K562 (cell line): Measurements from ENCODE around the gene CCNJL. TPM values are rescaled to one million over a fixed set of nuclear protein-coding genes. Genes with fewer than 3 reads are reported as not detected.

ENCODE experiments used
- ATAC-seq: fragments of 200-7000 bp; cut with Tn5 transposase; 3 replicates; pipeline ENCODE4 v1.9.1; 2020; ENCODE audit warnings: moderate library complexity
- BruUV-seq: library from RNA; stranded (reverse); fragments of 400-500 nt; replicated peaks from 2 replicates; lab custom pipeline; 2021; lab: Mats Ljungman, UMichigan
- CTCF ChIA-PET: fragments of 300-600 bp; formaldehyde crosslinking; extraction: SDS; loops from one replicate; lab custom pipeline; 2021; ENCODE audit warnings: low intra/inter-chr PET ratio; lab: Yijun Ruan, JAX
- POLR2A ChIA-PET: fragments of 300-600, 350-650 bp; sonication (Branson Sonifier 250); formaldehyde crosslinking; extraction: SDS; loops from one replicate; lab custom pipeline; 2021; ENCODE audit warnings: antibody characterized with exemption, inconsistent platforms; lab: Yijun Ruan, JAX
- DNase-seq, 4 experiments: peaks; one replicate each; pipeline versions ENCODE4 v3.0.0 to v3.0.0-alpha.2; 2011 to 2018; ENCODE audit warnings: low spot score in 3 of 4, mixed read lengths in 3 of 4; ENCODE audit errors: extremely low read depth in 1 of 4
- FAIRE-seq: peaks from 2 replicates; lab custom pipeline; 2011; peaks lifted over from hg19 to GRCh38; lab: Jason Lieb, UNC
- H2AFZ ChIP-seq: 2 replicates; pipeline ENCODE4 v1.6.0; 2011; ENCODE audit warnings: low read depth, low read length, control low read depth, inconsistent platforms
- H3K27ac ChIP-seq: fragments of 200-600 bp; 3 replicates; pipeline ENCODE4 v1.8.0; 2011; ENCODE audit warnings: low read depth, mild to moderate bottlenecking, control low read depth, inconsistent platforms, low read length, moderate library complexity, mixed read lengths; ENCODE audit errors: extremely low read depth
- H3K27me3 ChIP-seq, 2 experiments: fragments of 300-600 bp in 1 of 2; 2 replicates in 1 of 2; 3 replicates in 1 of 2; pipeline versions ENCODE4 v1.6.0 to v1.8.0; 2011; ENCODE audit warnings: inconsistent platforms in 2 of 2, low read length in 2 of 2, mild to moderate bottlenecking in 1 of 2, mixed read lengths in 1 of 2, moderate library complexity in 1 of 2; ENCODE audit not compliant: control insufficient read depth in 2 of 2, insufficient read depth in 2 of 2
- H3K36me3 ChIP-seq: fragments of 300-600 bp; 3 replicates; pipeline ENCODE4 v1.8.0; 2011; ENCODE audit warnings: mild to moderate bottlenecking, low read length, inconsistent platforms; ENCODE audit not compliant: control insufficient read depth, insufficient read depth
- H3K4me1 ChIP-seq, 2 experiments: fragments of 200-600 bp in 1 of 2; replicated peaks in 1 of 2; 2 replicates in 1 of 2; 3 replicates in 1 of 2; pipeline versions ENCODE4 v1.5.1 to v1.8.0; 2011; ENCODE audit warnings: inconsistent platforms in 2 of 2, low read length in 2 of 2, mild to moderate bottlenecking in 1 of 2, mixed read lengths in 1 of 2, moderate library complexity in 1 of 2; ENCODE audit not compliant: control insufficient read depth in 2 of 2, insufficient read depth in 2 of 2
- H3K4me2 ChIP-seq: 2 replicates; pipeline ENCODE4 v1.6.1; 2011; ENCODE audit warnings: low read length, control low read depth, inconsistent platforms, mixed read lengths; ENCODE audit not compliant: insufficient read depth
- H3K4me3 ChIP-seq: fragments of 200-600 bp; sonication (generic), shearing (Covaris generic); 2 replicates; pipeline ENCODE4 v1.5.1; 2016; ENCODE audit warnings: control low read depth, inconsistent platforms
- H3K79me2 ChIP-seq: fragments of 200-600 bp; 3 replicates; pipeline ENCODE4 v1.8.0; 2011; ENCODE audit warnings: low read length, inconsistent platforms; ENCODE audit not compliant: control insufficient read depth, insufficient read depth
- H3K9ac ChIP-seq, 2 experiments: 2 replicates each; pipeline versions ENCODE4 v1.6.0 to v1.6.1; 2011; ENCODE audit warnings: low read depth in 2 of 2, low read length in 2 of 2, control low read depth in 1 of 2, inconsistent platforms in 1 of 2, mild to moderate bottlenecking in 1 of 2, mixed read lengths in 1 of 2; ENCODE audit not compliant: insufficient read depth in 1 of 2
- H3K9me1 ChIP-seq: one replicate; pipeline ENCODE4 v1.6.0; 2011; ENCODE audit warnings: inconsistent platforms, mild to moderate bottlenecking, low read length, moderate library complexity; ENCODE audit not compliant: control insufficient read depth, insufficient read depth
- H3K9me3 ChIP-seq: replicated peaks from 2 replicates; pipeline ENCODE4 v1.5.1; 2011; ENCODE audit warnings: low read depth, low read length, inconsistent platforms; ENCODE audit not compliant: control insufficient read depth, insufficient read depth
- H4K20me1 ChIP-seq: replicated peaks from 2 replicates; pipeline ENCODE4 v1.6.1; 2011; ENCODE audit warnings: low read length, inconsistent platforms, mixed read lengths; ENCODE audit not compliant: control insufficient read depth, insufficient read depth
- CBFB ChIP-seq: sonication (generic); formaldehyde crosslinking; IDR thresholded peaks from 2 replicates; pipeline ENCODE4 v1.4.0; 2020; ENCODE audit warnings: mild to moderate bottlenecking, missing genetic modification reagents
- DACH1 ChIP-seq: fragments of 450-650 bp; IDR thresholded peaks from 2 replicates; pipeline ENCODE4 v1.6.1; 2018; ENCODE audit not compliant: partially characterized antibody
- DIDO1 ChIP-seq: fragments of 450-650 bp; IDR thresholded peaks from 2 replicates; pipeline ENCODE4 v1.6.1; 2016; ENCODE audit warnings: low read depth, missing biosample characterization, missing genetic modification characterization
- DMBX1 ChIP-seq: fragments of 250-450 bp; sonication (Bioruptor Pico); IDR thresholded peaks from 2 replicates; pipeline ENCODE4 v1.8.0; 2022; ENCODE audit warnings: inconsistent platforms, mild to moderate bottlenecking, moderate library complexity, borderline replicate concordance
- DPF2 ChIP-seq: fragments of 450-650 bp; IDR thresholded peaks from 2 replicates; pipeline ENCODE4 v1.6.1; 2016
- HDAC8 ChIP-seq: fragments of 450-650 bp; IDR thresholded peaks from 2 replicates; pipeline ENCODE4 v1.6.1; 2016; ENCODE audit warnings: mild to moderate bottlenecking, missing genetic modification characterization, moderate library complexity, missing compliant biosample characterization
- HMGN3 ChIP-seq: IDR thresholded peaks from 2 replicates; pipeline ENCODE4 v1.6.1; 2011; ENCODE audit warnings: borderline replicate concordance, low read depth, mild to moderate bottlenecking, mixed read lengths, low read length; ENCODE audit not compliant: insufficient read length; ENCODE audit errors: extremely low read depth
- NEUROD1 ChIP-seq: fragments of 150-350 bp; IDR thresholded peaks from 2 replicates; pipeline ENCODE4 v1.6.1; 2014; ENCODE audit warnings: borderline replicate concordance, low read length, low read depth; ENCODE audit not compliant: partially characterized antibody
- TBP ChIP-seq: optimal IDR thresholded peaks from 2 replicates; pipeline ENCODE3; 2011; ENCODE audit warnings: low read depth, low read length, improper control_type of control experiment
- U2AF2 ChIP-seq: fragments of 200-400 bp; formaldehyde crosslinking; optimal IDR thresholded peaks from 2 replicates; pipeline ENCODE3; 2017; ENCODE audit warnings: low read depth, mild to moderate bottlenecking, low read length
- XRCC3 ChIP-seq: fragments of 450-650 bp; IDR thresholded peaks from 2 replicates; pipeline ENCODE4 v1.6.1; 2017; ENCODE audit warnings: mild to moderate bottlenecking, moderate library complexity
- ZBTB7A ChIP-seq: IDR thresholded peaks from 2 replicates; pipeline ENCODE4 v1.6.1; 2011; ENCODE audit warnings: low read depth, mild to moderate bottlenecking, low read length, moderate library complexity, borderline replicate concordance; ENCODE audit not compliant: control insufficient read depth
- ZFPM2 ChIP-seq: fragments of 250-450 bp; sonication (Bioruptor Pico); IDR thresholded peaks from 2 replicates; pipeline ENCODE4 v1.5.1; 2022; ENCODE audit warnings: mild to moderate bottlenecking
- ZNF263 ChIP-seq: sonication (generic); formaldehyde crosslinking; IDR thresholded peaks from 2 replicates; pipeline ENCODE4 v1.8.0; 2022; ENCODE audit warnings: mild to moderate bottlenecking, missing genetic modification reagents, borderline replicate concordance
- WGBS: fragments of 100-300 bp; shearing (Covaris generic); methylation state at CpG from one replicate; pipeline ENCODE4 v1.1.6; 2016; ENCODE audit warnings: low coverage, mixed read lengths; ENCODE audit not compliant: insufficient coverage; ENCODE audit errors: missing lambda C conversion rate; 5-methylcytosine and 5-hydroxymethylcytosine counted together
- in situ Hi-C: fragments of 300-500 bp; cut with MboI; formaldehyde crosslinking; loops from 4 replicates; pipeline ENCODE4 v1.15.0; 2018; ENCODE audit warnings: inconsistent platforms, mixed read lengths
- intact Hi-C: fragments of 100-400 bp; cut with micrococcal nuclease; formaldehyde crosslinking; loops from 2 replicates; pipeline ENCODE4 v1.14.2; 2022
- polyA plus RNA-seq, 8 experiments: library from polyadenylated mRNA; depleted of rRNA in 4 of 8; stranded (reverse) in 5 of 8; unstranded in 3 of 8; fragments of >200 nt; fragmentation: Nextera tagmentation in 2 of 8; fragmentation: Illumina TruSeq in 1 of 8; extraction: Ambion mirVana in 2 of 8; extraction: Trizol in 1 of 8; gene quantifications; 2 replicates each; pipeline versions ENCODE4 v1.2.1 to v1.2.3, GENCODE V29; 2011 to 2014; ENCODE audit warnings: inconsistent platforms in 1 of 8, missing spikeins in 1 of 8
- total RNA-seq, 7 experiments: library from RNA; depleted of rRNA in 6 of 7; stranded (reverse); fragments of >200 nt in 6 of 7; fragmentation: Illumina TruSeq in 2 of 7; extraction: Trizol in 2 of 7; gene quantifications; 2 replicates each; pipeline versions ENCODE4 v1.2.1 to v1.2.3, GENCODE V29; 2011 to 2021; ENCODE audit warnings: low replicate concordance in 1 of 7

Gene CCNJL
- total and polyA plus RNA-seq, 9 of the 15 experiments (the other 6 are each of a cell fraction or from before 2014, with no cell fraction given), result 0.04 TPM; not detected in 8

DNA sequence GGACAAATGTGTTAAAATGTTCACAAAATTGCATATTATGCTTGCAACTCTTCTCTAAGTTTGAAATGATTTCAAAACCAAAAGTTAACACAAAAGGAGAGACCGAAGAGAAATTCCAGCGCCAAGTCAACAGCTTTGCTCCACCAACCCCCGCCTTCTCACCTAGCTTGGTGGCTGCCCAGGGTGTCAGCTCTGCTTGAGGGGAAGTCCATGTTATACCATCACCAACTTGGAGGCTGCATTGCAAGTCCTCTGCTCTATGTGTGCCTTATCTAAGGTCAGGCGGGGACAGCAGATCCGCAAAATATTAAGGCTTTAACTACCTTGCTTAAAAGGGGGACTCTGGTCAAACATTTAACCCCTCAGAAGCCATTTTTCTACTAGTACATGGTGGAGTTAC lies 14.6 kb downstream of the CCNJL start (continued):
- TF ChIP-seq NEUROD1, result no peak
- TF ChIP-seq, all 486 proteins: peak for 0

DNA sequence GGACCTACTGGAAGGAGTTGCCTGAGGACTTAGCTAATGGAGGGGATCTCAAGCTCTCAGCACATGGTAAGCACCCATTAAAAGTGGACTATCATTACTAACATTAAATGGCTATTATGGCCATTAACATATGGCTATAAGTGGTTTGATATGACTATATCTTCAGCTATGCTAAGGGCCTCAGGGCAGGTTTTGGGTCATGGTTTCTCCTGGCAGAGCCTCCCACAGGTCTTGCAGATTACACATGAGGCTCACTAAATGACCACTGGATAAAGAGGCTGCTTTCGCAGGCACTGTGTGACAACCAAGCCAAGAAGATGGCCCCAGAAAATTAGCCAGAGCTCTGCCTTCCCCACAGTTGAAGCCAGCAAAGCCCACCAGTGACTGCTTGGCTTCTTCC lies 15.4 kb downstream of the CCNJL start:
- Histone ChIP-seq H3K79me2 (no peaks in the 10 kb centered on the region), H3K27ac (no peak overlapping the region), H4K20me1 (no peaks in the 10 kb centered on the region), H3K9me3 (no peaks in the 10 kb centered on the region), H3K9me1 (no peaks in the 10 kb centered on the region), H3K9ac (no peak overlapping the region), H2AFZ (no peak overlapping the region), H3K4me2 (no peak overlapping the region), H3K27me3 (peaks cover 58 to 66% of the 10 kb centered on the region in 2 experiments), H3K36me3 (no peaks in the 10 kb centered on the region), H3K4me3 (no peak overlapping the region), H3K4me1 (no peaks in the 10 kb centered on the region; a peak in 1 of 5 replicates)
- intact Hi-C loops (no loop called here), in situ Hi-C loops (no loop called here)
- WGBS, result 10% methylated on average over 1 of the region's 1 CpG
- BruUV-seq, result no TSS peak
- ChIA-PET CTCF (no interaction called here), POLR2A (interaction anchor here (0.6 to 1.2 kb wide), 4 partner anchors 12 to 1618 kb away, joined by 3 read pairs; no protein-coding TSS in a partner anchor)
- no peak for TF ChIP-seq ZBTB7A
- no peak for TF ChIP-seq DIDO1
- no peak for TF ChIP-seq HDAC8 (tag)
- no peak for TF ChIP-seq CBFB (CRISPR knock-in tag)
- no peak for TF ChIP-seq DACH1
- TF ChIP-seq DMBX1 (CRISPR knock-in tag), result no peak
- no peak for TF ChIP-seq TBP
- no peak for TF ChIP-seq HMGN3
- TF ChIP-seq ZFPM2 (CRISPR knock-in tag), result no peak
- no peak for TF ChIP-seq ZNF263
- TF ChIP-seq DPF2, result no peak
- no peak for TF ChIP-seq U2AF2
- no peak for TF ChIP-seq XRCC3
- no peak for DNase-seq
- FAIRE-seq, result no peak
- ATAC-seq, result no peak
